Adrenal gland (tissue), 5 donors: Measurements from ENCODE around the gene F5.

Experiments
- POLR2A ChIP-seq, 2 donors: fragments of 450-650 bp; IDR thresholded peaks; one replicate each; pipeline ENCODE4 v1.6.1; 2017; ENCODE audit warnings: antibody characterized with exemption in 2 of 2, mild to moderate bottlenecking in 2 of 2, moderate library complexity in 1 of 2
- TF ChIP-seq, protein P1 (sequence below), 6 experiments: fragments of 450-650 bp in 4 of 6; fragments of 200-600 bp in 2 of 6; sonication (generic) in 1 of 6; IDR thresholded peaks; 1 replicate in 5 of 6; 2 replicates in 1 of 6; pipeline versions ENCODE4 v1.5.1 to v1.8.0; 2016 to 2021; ENCODE audit warnings: antibody characterized with exemption in 6 of 6, mild to moderate bottlenecking in 2 of 6, moderate library complexity in 1 of 6
- donor health status: DM: no; HTN: no; CAD: no.

DNA sequence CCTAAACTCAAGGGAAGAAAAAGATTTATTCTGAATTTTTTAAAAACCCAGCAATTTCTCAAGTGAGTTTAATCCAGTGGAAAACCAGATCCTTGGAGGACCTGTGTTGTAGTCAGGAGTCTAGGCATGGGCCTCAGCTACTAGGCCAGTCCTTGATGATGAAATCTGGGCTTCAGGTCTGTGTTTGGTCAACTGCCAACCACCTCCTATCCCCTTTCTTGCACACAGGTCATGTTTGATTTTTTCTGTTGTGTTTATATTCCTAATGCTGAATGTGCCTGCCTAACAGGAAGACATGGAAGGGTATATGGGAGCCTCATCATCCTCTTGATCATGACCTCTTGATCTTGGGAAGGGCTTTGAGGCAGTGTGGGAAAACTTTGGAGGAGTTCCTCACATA is 62.4 kb downstream of the F5 start:
- no peak for TF ChIP-seq POLR2A (IDR thresholded peaks at IDR 0.05)
- TF ChIP-seq, protein P1, sequence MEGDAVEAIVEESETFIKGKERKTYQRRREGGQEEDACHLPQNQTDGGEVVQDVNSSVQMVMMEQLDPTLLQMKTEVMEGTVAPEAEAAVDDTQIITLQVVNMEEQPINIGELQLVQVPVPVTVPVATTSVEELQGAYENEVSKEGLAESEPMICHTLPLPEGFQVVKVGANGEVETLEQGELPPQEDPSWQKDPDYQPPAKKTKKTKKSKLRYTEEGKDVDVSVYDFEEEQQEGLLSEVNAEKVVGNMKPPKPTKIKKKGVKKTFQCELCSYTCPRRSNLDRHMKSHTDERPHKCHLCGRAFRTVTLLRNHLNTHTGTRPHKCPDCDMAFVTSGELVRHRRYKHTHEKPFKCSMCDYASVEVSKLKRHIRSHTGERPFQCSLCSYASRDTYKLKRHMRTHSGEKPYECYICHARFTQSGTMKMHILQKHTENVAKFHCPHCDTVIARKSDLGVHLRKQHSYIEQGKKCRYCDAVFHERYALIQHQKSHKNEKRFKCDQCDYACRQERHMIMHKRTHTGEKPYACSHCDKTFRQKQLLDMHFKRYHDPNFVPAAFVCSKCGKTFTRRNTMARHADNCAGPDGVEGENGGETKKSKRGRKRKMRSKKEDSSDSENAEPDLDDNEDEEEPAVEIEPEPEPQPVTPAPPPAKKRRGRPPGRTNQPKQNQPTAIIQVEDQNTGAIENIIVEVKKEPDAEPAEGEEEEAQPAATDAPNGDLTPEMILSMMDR (IDR thresholded peaks at IDR 0.05), result no peak
